CD14-positive monocyte (primary cell): ENCODE measurements around the gene FGFBP1. TPM values are rescaled to one million over a fixed set of nuclear protein-coding genes. Genes with fewer than 3 reads are reported as not detected.
A peak's percentile ranks its signal among the peaks of the same experiment; 100 is the strongest.

Source experiments
- DNase-seq, 3 donors: peaks; one replicate each; pipeline ENCODE4 v3.0.0-alpha.2; 2011 to 2022
- H2AFZ ChIP-seq: 2 replicates; pipeline ENCODE4 v1.6.0; 2012; ENCODE audit warnings: mild to moderate bottlenecking, low read depth, low read length, inconsistent platforms; ENCODE audit not compliant: insufficient read depth, poor library complexity, severe bottlenecking
- H3K27ac ChIP-seq, 2 donors: 1 replicate in 1 of 2; 2 replicates in 1 of 2; pipeline ENCODE4 v1.5.1; 2012 to 2013; ENCODE audit warnings: low read length in 2 of 2, control low read depth in 1 of 2, inconsistent platforms in 1 of 2, low read depth in 1 of 2, mild to moderate bottlenecking in 1 of 2
- H3K27me3 ChIP-seq, 2 donors: one replicate each; pipeline versions ENCODE4 v1.6.0 to v1.6.1; 2011 to 2013; ENCODE audit warnings: low read length in 2 of 2; ENCODE audit not compliant: control insufficient read depth in 2 of 2, insufficient read depth in 2 of 2
- H3K36me3 ChIP-seq, 2 donors: replicated peaks in 1 of 2; 1 replicate in 1 of 2; 2 replicates in 1 of 2; pipeline versions ENCODE4 v1.5.1 to v1.6.1; 2012 to 2013; ENCODE audit warnings: low read length in 2 of 2, control low read depth in 1 of 2, inconsistent platforms in 1 of 2, mild to moderate bottlenecking in 1 of 2; ENCODE audit not compliant: insufficient read depth in 2 of 2, control insufficient read depth in 1 of 2
- H3K4me1 ChIP-seq, 2 donors: 1 replicate in 1 of 2; 2 replicates in 1 of 2; pipeline versions ENCODE4 v1.5.1 to v1.6.1; 2012 to 2013; ENCODE audit warnings: low read length in 2 of 2, control low read depth in 1 of 2, inconsistent platforms in 1 of 2, mild to moderate bottlenecking in 1 of 2, moderate library complexity in 1 of 2; ENCODE audit not compliant: insufficient read depth in 2 of 2, control insufficient read depth in 1 of 2
- H3K4me2 ChIP-seq: replicated peaks from 2 replicates; pipeline ENCODE3; 2012; ENCODE audit warnings: low read length, moderate library complexity, mild to moderate bottlenecking; ENCODE audit not compliant: poor library complexity, severe bottlenecking; ENCODE audit errors: extremely low read depth
- H3K4me3 ChIP-seq, 3 experiments: fragments of 200-600 bp in 1 of 3; sonication (generic) in 1 of 3; replicated peaks in 1 of 3; 1 replicate in 2 of 3; 2 replicates in 1 of 3; pipeline ENCODE4 v1.5.1; 2011 to 2013; ENCODE audit warnings: low read length in 3 of 3, mild to moderate bottlenecking in 3 of 3, control low read depth in 2 of 3, low read depth in 2 of 3, inconsistent platforms in 1 of 3, moderate library complexity in 1 of 3
- H3K79me2 ChIP-seq: 2 replicates; pipeline ENCODE4 v1.6.0; 2012; ENCODE audit warnings: mild to moderate bottlenecking, control low read depth, inconsistent platforms, low read length, moderate library complexity; ENCODE audit not compliant: insufficient read depth
- H3K9ac ChIP-seq: 2 replicates; pipeline ENCODE4 v1.6.0; 2017; ENCODE audit warnings: low read length, mild to moderate bottlenecking; ENCODE audit not compliant: insufficient read depth, poor library complexity, severe bottlenecking
- H3K9me3 ChIP-seq, 2 donors: replicated peaks in 1 of 2; 1 replicate in 1 of 2; 2 replicates in 1 of 2; pipeline versions ENCODE4 v1.5.1 to v1.6.1; 2012 to 2013; ENCODE audit warnings: low read length in 2 of 2, control low read depth in 1 of 2; ENCODE audit not compliant: control insufficient read depth in 1 of 2, insufficient read depth in 1 of 2
- H4K20me1 ChIP-seq: 2 replicates; pipeline ENCODE4 v1.6.0; 2012; ENCODE audit warnings: mild to moderate bottlenecking, low read length, control low read depth, moderate library complexity; ENCODE audit not compliant: insufficient read depth
- H3K27ac Mint-ChIP-seq, 7 donors: one replicate each; pipeline ENCODE4 v1.8.0; 2020; ENCODE audit warnings: mild to moderate bottlenecking in 7 of 7, mixed read lengths in 7 of 7, moderate library complexity in 6 of 7, inconsistent platforms in 2 of 7
- H3K27me3 Mint-ChIP-seq, 3 donors: one replicate each; pipeline ENCODE4 v1.8.0; 2021 to 2022; ENCODE audit warnings: low read depth in 3 of 3, mild to moderate bottlenecking in 3 of 3, mixed read lengths in 3 of 3, moderate library complexity in 3 of 3, inconsistent platforms in 1 of 3
- H3K36me3 Mint-ChIP-seq, 2 donors: one replicate each; pipeline ENCODE4 v1.8.0; 2020; ENCODE audit warnings: mixed read lengths in 2 of 2, inconsistent platforms in 1 of 2, mild to moderate bottlenecking in 1 of 2
- H3K4me1 Mint-ChIP-seq: one replicate; pipeline ENCODE4 v1.8.0; 2020; ENCODE audit warnings: mild to moderate bottlenecking, mixed read lengths
- H3K4me3 Mint-ChIP-seq, 2 donors: one replicate each; pipeline ENCODE4 v1.8.0; 2020; ENCODE audit warnings: mild to moderate bottlenecking in 2 of 2, mixed read lengths in 2 of 2, moderate library complexity in 1 of 2
- H3K9me3 Mint-ChIP-seq, 7 donors: one replicate each; pipeline ENCODE4 v1.8.0; 2020 to 2022; ENCODE audit warnings: mixed read lengths in 7 of 7, mild to moderate bottlenecking in 6 of 7, moderate library complexity in 6 of 7, inconsistent platforms in 2 of 7
- CTCF ChIP-seq: fragments of 200-600 bp; IDR thresholded peaks from one replicate; pipeline ENCODE4 v1.8.0; 2022; ENCODE audit warnings: antibody characterized with exemption, mild to moderate bottlenecking
- WGBS: methylation state at CpG from one replicate; pipeline ENCODE4 v1.1.5; 2013; ENCODE audit warnings: missing lambda C conversion rate; ENCODE audit not compliant: insufficient coverage; 5-methylcytosine and 5-hydroxymethylcytosine counted together
- intact Hi-C, 2 donors: fragments of 100-400 bp; cut with micrococcal nuclease; formaldehyde crosslinking; loops; one replicate each; pipeline versions ENCODE4 v1.15.0 to v1.15.1; 2023
- polyA plus RNA-seq, 3 donors: library from polyadenylated mRNA; depleted of rRNA in 1 of 3; unstranded in 2 of 3; stranded (reverse) in 1 of 3; fragments of 300-500 nt in 2 of 3; fragments of >200 nt in 1 of 3; fragmentation: Illumina TruSeq in 2 of 3; gene quantifications; 1 replicate in 2 of 3; 2 replicates in 1 of 3; pipeline ENCODE4 v1.2.3, GENCODE V29; 2012 to 2021

The FGFBP1 gene
- polyA plus RNA-seq, 3 donors: not detected

- H3K9me3 Mint-ChIP-seq: peaks cover 0 to 4% (median 0%) of the 10 kb centered on the region in 7 donors
- intact Hi-C loops: no loop called here
- 73% methylated on average over 4 of the region's 5 CpGs for WGBS
- Histone ChIP-seq H2AFZ (no peak overlapping the region), H3K36me3 (no peaks in the 10 kb centered on the region), H4K20me1 (no peaks in the 10 kb centered on the region), H3K4me3 (no peak overlapping the region), H3K27ac (no peak overlapping the region), H3K9ac (no peak overlapping the region), H3K27me3 (no peaks in the 10 kb centered on the region), H3K9me3 (no peaks in the 10 kb centered on the region), H3K4me1 (peaks cover 17 to 21% of the 10 kb centered on the region in 2 donors), H3K79me2 (no peaks in the 10 kb centered on the region), H3K4me2 (no peak overlapping the region)
- H3K4me1 Mint-ChIP-seq: peaks cover 27% of the 10 kb centered on the region
- no peak overlapping the region for H3K4me3 Mint-ChIP-seq
- no peak for DNase-seq
- H3K27me3 Mint-ChIP-seq: no peaks in the 10 kb centered on the region
- peak overlapping the region in 1 of 7 donors; percentile 50 for H3K27ac Mint-ChIP-seq
- H3K36me3 Mint-ChIP-seq: no peaks in the 10 kb centered on the region
- no peak for TF ChIP-seq CTCF
Measured at GRCh38 chr4:15964159-15964558, 25.6 kb upstream of the FGFBP1 start.

GRCh38 chr4:15963576-15963975 is 25.0 kb upstream of the FGFBP1 start:
- Histone ChIP-seq H3K4me1 (peaks cover 17 to 21% of the 10 kb centered on the region in 2 donors), H3K36me3 (no peaks in the 10 kb centered on the region), H3K9ac (no peak overlapping the region), H3K79me2 (no peaks in the 10 kb centered on the region), H3K4me2 (no peak overlapping the region), H3K4me3 (no peak overlapping the region), H4K20me1 (no peaks in the 10 kb centered on the region), H3K27me3 (no peaks in the 10 kb centered on the region), H3K27ac (no peak overlapping the region), H3K9me3 (no peaks in the 10 kb centered on the region), H2AFZ (peak overlapping the region; percentile 29)
- peaks cover 0 to 4% (median 0%) of the 10 kb centered on the region in 7 donors for H3K9me3 Mint-ChIP-seq
- no peak for TF ChIP-seq CTCF
- no peak overlapping the region for H3K4me3 Mint-ChIP-seq
- no CpG with 5 or more reads among the region's 4 CpGs for WGBS
- intact Hi-C loops: no loop called here
- H3K4me1 Mint-ChIP-seq: peaks cover 27% of the 10 kb centered on the region
- DNase-seq: peak in 2 of 3 donors; percentile 18 to 23
- H3K27ac Mint-ChIP-seq: peak overlapping the region in 1 of 7 donors; percentile 76
- H3K27me3 Mint-ChIP-seq: no peaks in the 10 kb centered on the region
- H3K36me3 Mint-ChIP-seq: no peaks in the 10 kb centered on the region
